Measurements from ENCODE around the gene SFXN5. TPM values are rescaled to one million over a fixed set of nuclear protein-coding genes. Genes with fewer than 3 reads are reported as not detected.

Gene SFXN5
- total RNA-seq, 1 donor from 2014 or later: 9.3 TPM

GRCh38 chr2:72938455-72938854 is 133.1 kb downstream of the SFXN5 start:
- DNase-seq (ENCODE audit: low spot score in 2 of 2): no peak
- intact Hi-C loops (cut with DNase I): no loop called here
- no peak for TF ChIP-seq CTCF (IDR thresholded peaks at IDR 0.05)
- Histone ChIP-seq H3K4me1 (no peaks in the 10 kb centered on the region), H3K27ac (no peak overlapping the region), H3K27me3 (no peaks in the 10 kb centered on the region), H3K4me3 (no peak overlapping the region), H3K36me3 (no peaks in the 10 kb centered on the region), H3K9me3 (no peaks in the 10 kb centered on the region)

GRCh38 chr2:72937356-72937669 is 134.2 kb downstream of the SFXN5 start:
- TF ChIP-seq CTCF (IDR thresholded peaks at IDR 0.05): no peak
- Histone ChIP-seq H3K4me3 (no peak overlapping the region), H3K4me1 (no peaks in the 10 kb centered on the region), H3K27me3 (no peaks in the 10 kb centered on the region), H3K36me3 (no peaks in the 10 kb centered on the region), H3K27ac (no peak overlapping the region), H3K9me3 (no peaks in the 10 kb centered on the region)
- DNase-seq (ENCODE audit: low spot score in 2 of 2): no peak
- intact Hi-C loops (cut with DNase I): no loop called here

GRCh38 chr2:72936660-72937355 is 134.7 kb downstream of the SFXN5 start:
- no peak overlapping the region for H3K27ac ChIP-seq
- no peaks in the 10 kb centered on the region for H3K36me3 ChIP-seq
- H3K4me1 ChIP-seq: no peaks in the 10 kb centered on the region
- no peak for DNase-seq (ENCODE audit: low spot score in 2 of 2)
- H3K9me3 ChIP-seq: no peaks in the 10 kb centered on the region
- no peak overlapping the region for H3K4me3 ChIP-seq
- TF ChIP-seq CTCF (IDR thresholded peaks at IDR 0.05): no peak
- no peaks in the 10 kb centered on the region for H3K27me3 ChIP-seq
- intact Hi-C loops (cut with DNase I): no loop called here

GRCh38 chr2:72935611-72935957 is 135.9 kb downstream of the SFXN5 start:
- H3K9me3 ChIP-seq: no peaks in the 10 kb centered on the region
- no peaks in the 10 kb centered on the region for H3K4me1 ChIP-seq
- H3K4me3 ChIP-seq: no peak overlapping the region
- no peaks in the 10 kb centered on the region for H3K27me3 ChIP-seq
- TF ChIP-seq CTCF (IDR thresholded peaks at IDR 0.05): no peak
- intact Hi-C loops (cut with DNase I): no loop called here
- DNase-seq (ENCODE audit: low spot score in 2 of 2): no peak
- H3K36me3 ChIP-seq: no peaks in the 10 kb centered on the region
- no peak overlapping the region for H3K27ac ChIP-seq

- no peaks in the 10 kb centered on the region for H3K27me3 ChIP-seq
- intact Hi-C loops (cut with DNase I): no loop called here
- H3K27ac ChIP-seq: no peak overlapping the region
- H3K36me3 ChIP-seq: no peaks in the 10 kb centered on the region
- no peaks in the 10 kb centered on the region for H3K4me1 ChIP-seq
- peak in 1 of 3 experiments; percentile 4 for TF ChIP-seq CTCF (IDR thresholded peaks at IDR 0.05)
- H3K4me3 ChIP-seq: no peak overlapping the region
- H3K9me3 ChIP-seq: no peaks in the 10 kb centered on the region
- no peak for DNase-seq (ENCODE audit: low spot score in 2 of 2)
Observed at GRCh38 chr2:72934683-72935610, 136.6 kb downstream of the SFXN5 start.
